HG02571 (cell line): ENCODE data around the gene MDFIC.
"Not testable (repeated sequence)": the region's sequence is repeated elsewhere in the genome, so short reads cannot be mapped to it uniquely, and the experiment has no call there.

Source experiments
- ATAC-seq: cut with Tn5 transposase; IDR thresholded peaks from one replicate; pipeline ENCODE4 v1.9.1; 2021; ENCODE audit warnings: mild to moderate bottlenecking, moderate library complexity; ENCODE audit not compliant: unreplicated experiment

Gene MDFIC

GRCh38 chr7:114922026-114922651 lies at the start of gene MDFIC:
Gene MDFIC, plus strand, starts transcription at chr7:114922094. Its CDS starts 940 bp downstream, at chr7:114923034.
- peak; percentile 41 for ATAC-seq

GRCh38 chr7:114874170-114874569 lies 47.7 kb upstream of the MDFIC start:
- ATAC-seq, result no peak

GRCh38 chr7:114875186-114875585 lies 46.7 kb upstream of the MDFIC start:
- ATAC-seq, result no peak

GRCh38 chr7:114879554-114879953 lies 42.3 kb upstream of the MDFIC start:
- ATAC-seq, result no peak

- no peak for ATAC-seq
Measured at GRCh38 chr7:114885836-114886235, 36.1 kb upstream of the MDFIC start.

GRCh38 chr7:114886241-114886640 lies 35.7 kb upstream of the MDFIC start:
- no peak for ATAC-seq

GRCh38 chr7:114889116-114889515 lies 32.8 kb upstream of the MDFIC start:
- ATAC-seq, result not testable (repeated sequence)

- ATAC-seq, result peak; percentile 52
Measured at GRCh38 chr7:114889646-114890285, 32.1 kb upstream of the MDFIC start.

GRCh38 chr7:114890561-114890960 lies 31.3 kb upstream of the MDFIC start:
- ATAC-seq, result no peak

GRCh38 chr7:114900127-114900526 lies 21.8 kb upstream of the MDFIC start:
- ATAC-seq, result no peak

- ATAC-seq, result no peak
Measured at GRCh38 chr7:114901771-114902170, 20.1 kb upstream of the MDFIC start.

- ATAC-seq, result no peak
Measured at GRCh38 chr7:114903131-114903530, 18.8 kb upstream of the MDFIC start.

- ATAC-seq, result no peak
Measured at GRCh38 chr7:114910787-114911186, 11.1 kb upstream of the MDFIC start.

GRCh38 chr7:114911411-114911810 lies 10.5 kb upstream of the MDFIC start:
- no peak for ATAC-seq

GRCh38 chr7:114916261-114916892 lies 5.5 kb upstream of the MDFIC start:
- peak; percentile 87 for ATAC-seq

GRCh38 chr7:114917211-114917839 lies 4.6 kb upstream of the MDFIC start:
- no peak for ATAC-seq

- ATAC-seq, result no peak
Measured at GRCh38 chr7:114919587-114919986, 2.3 kb upstream of the MDFIC start.

- ATAC-seq, result no peak
Measured at GRCh38 chr7:114921631-114922025, 266 bp upstream of the MDFIC start.

GRCh38 chr7:114922652-114923402 lies 933 bp downstream of the MDFIC start:
- peak; percentile 29 for ATAC-seq

GRCh38 chr7:114923403-114923713 lies 1.5 kb downstream of the MDFIC start:
- no peak for ATAC-seq

GRCh38 chr7:114924038-114924712 lies 2.3 kb downstream of the MDFIC start:
- ATAC-seq, result no peak
